Dermis microvascular lymphatic vessel endothelial cell (primary cell): Measurements from ENCODE around the gene EEF1E1. TPM values are rescaled to one million over a fixed set of nuclear protein-coding genes. Genes with fewer than 3 reads are reported as not detected.
A peak's percentile ranks its signal among the peaks of the same experiment; 100 is the strongest.

ENCODE experiments used
- DNase-seq, 2 donors: peaks; one replicate each; pipeline versions ENCODE4 v3.0.0 to v3.0.0-alpha.2; 2010; ENCODE audit warnings: low read depth in 2 of 2
- total RNA-seq: library from RNA; depleted of rRNA; stranded (reverse); fragments of >200 nt; gene quantifications from 2 replicates; pipeline ENCODE4 v1.2.1, GENCODE V29; 2014

EEF1E1 gene
- 23.4 and 37.2 TPM in 2 replicates for total RNA-seq

GRCh38 chr6:8102122-8102958 is at the start of gene EEF1E1:
TSS of gene EEF1E1 (minus strand) at chr6:8102548. CDS start at chr6:8102521, 27 bp downstream.
- peak; percentile 88 to 96 for DNase-seq

- DNase-seq, result no peak
Observed at GRCh38 chr6:8149350-8149749, 47.0 kb upstream of the EEF1E1 start.

- no peak for DNase-seq
Observed at GRCh38 chr6:8143945-8144344, 41.6 kb upstream of the EEF1E1 start.

GRCh38 chr6:8139451-8139850 is 37.1 kb upstream of the EEF1E1 start:
- no peak for DNase-seq

- DNase-seq, result peak; percentile 4 to 21
Observed at GRCh38 chr6:8137529-8137939, 35.2 kb upstream of the EEF1E1 start.

GRCh38 chr6:8135276-8135675 is 32.9 kb upstream of the EEF1E1 start:
- no peak for DNase-seq

GRCh38 chr6:8132130-8132529 is 29.8 kb upstream of the EEF1E1 start:
- no peak for DNase-seq

- peak; percentile 51 to 66 for DNase-seq
Observed at GRCh38 chr6:8131265-8131897, 29.0 kb upstream of the EEF1E1 start.

- DNase-seq, result no peak
Observed at GRCh38 chr6:8130399-8130798, 28.1 kb upstream of the EEF1E1 start.

- no peak for DNase-seq
Observed at GRCh38 chr6:8123236-8123635, 20.9 kb upstream of the EEF1E1 start.

GRCh38 chr6:8114956-8115355 is 12.6 kb upstream of the EEF1E1 start:
- DNase-seq, result no peak

- no peak for DNase-seq
Observed at GRCh38 chr6:8113131-8113654, 10.8 kb upstream of the EEF1E1 start.

- DNase-seq, result no peak
Observed at GRCh38 chr6:8110725-8111124, 8.4 kb upstream of the EEF1E1 start.

- no peak for DNase-seq
Observed at GRCh38 chr6:8110117-8110721, 7.9 kb upstream of the EEF1E1 start.

- no peak for DNase-seq
Observed at GRCh38 chr6:8108759-8109539, 6.6 kb upstream of the EEF1E1 start.

GRCh38 chr6:8108031-8108660 is 5.8 kb upstream of the EEF1E1 start:
- DNase-seq, result peak; percentile 83 to 97

GRCh38 chr6:8105791-8106190 is 3.4 kb upstream of the EEF1E1 start:
- DNase-seq, result no peak

- no peak for DNase-seq
Observed at GRCh38 chr6:8103726-8104125, 1.4 kb upstream of the EEF1E1 start.

GRCh38 chr6:8100159-8100854 is 2.0 kb downstream of the EEF1E1 start:
- DNase-seq, result no peak

GRCh38 chr6:8090650-8091049 is 11.7 kb downstream of the EEF1E1 start:
- no peak for DNase-seq
